GM12801 (cell line): Measurements from ENCODE around the gene WDR5B.

ENCODE experiments used
- CTCF ChIP-seq: IDR thresholded peaks from one replicate; pipeline ENCODE4 v1.5.1; 2011; ENCODE audit warnings: control low read depth; ENCODE audit not compliant: insufficient read length; ENCODE audit errors: extremely low read depth

Gene WDR5B

GRCh38 chr3:122383771-122384697 is 31.8 kb downstream of the WDR5B start, which contains the start of gene FAM162A:
FAM162A (plus strand) TSS chr3:122384182; CDS start chr3:122384266, 84 bp downstream.
- TF ChIP-seq CTCF: no peak

GRCh38 chr3:122382888-122383666 is 32.8 kb downstream of the WDR5B start, which contains the start of gene MIX23:
MIX23 (minus strand) TSS chr3:122383231; CDS start chr3:122383224, 7 bp downstream.
- TF ChIP-seq CTCF: no peak

GRCh38 chr3:122377975-122378374 is 37.9 kb downstream of the WDR5B start:
- TF ChIP-seq CTCF: no peak

GRCh38 chr3:122374034-122374433 is 41.8 kb downstream of the WDR5B start:
- TF ChIP-seq CTCF: no peak

- TF ChIP-seq CTCF: no peak
Measured at GRCh38 chr3:122366379-122366749, 49.5 kb downstream of the WDR5B start.

GRCh38 chr3:122365073-122365472 is 50.8 kb downstream of the WDR5B start:
- TF ChIP-seq CTCF: no peak

GRCh38 chr3:122364490-122364889 is 51.4 kb downstream of the WDR5B start:
- TF ChIP-seq CTCF: no peak
